GM12878 (cell line): ENCODE results near the gene SPP2. TPM values are rescaled to one million over a fixed set of nuclear protein-coding genes. Genes with fewer than 3 reads are reported as not detected.

Experiments
- ATAC-seq: fragments of 200-7000 bp; cut with Tn5 transposase; 3 replicates; pipeline ENCODE4 v1.9.1; 2020; ENCODE audit warnings: mild to moderate bottlenecking, moderate library complexity
- BruUV-seq: library from RNA; stranded (reverse); fragments of 400-500 nt; replicated peaks from 2 replicates; lab custom pipeline; 2021; lab: Mats Ljungman, UMichigan
- CTCF ChIA-PET: fragments of 300-600 bp; sonication (Branson Sonifier 250); formaldehyde crosslinking; extraction: SDS; loops from one replicate; lab custom pipeline; 2021; ENCODE audit warnings: inconsistent platforms; lab: Yijun Ruan, JAX
- POLR2A ChIA-PET: fragments of 350-600 bp; formaldehyde crosslinking; extraction: SDS; loops from one replicate; lab custom pipeline; 2021; ENCODE audit warnings: inconsistent platforms; lab: Charles Lee
- RAD21 ChIA-PET: fragments of 300-600 bp; sonication (Branson Sonifier 250); formaldehyde crosslinking; loops from one replicate; lab custom pipeline; 2023; ENCODE audit warnings: antibody characterized with exemption; ENCODE audit not compliant: unreplicated experiment; lab: Charles Lee
- SMC1A ChIA-PET: fragments of 300-600 bp; sonication (Branson Sonifier 250); formaldehyde crosslinking; loops from one replicate; lab custom pipeline; 2023; ENCODE audit not compliant: unreplicated experiment, uncharacterized antibody; lab: Charles Lee
- DNase-seq: peaks from one replicate; pipeline ENCODE4 v3.0.0-alpha.2; 2011; ENCODE audit warnings: low read depth, low spot score
- FAIRE-seq: peaks from 3 replicates; lab custom pipeline; 2011; peaks lifted over from hg19 to GRCh38; lab: Jason Lieb, UNC
- H2AFZ ChIP-seq: 2 replicates; pipeline ENCODE4 v1.6.0; 2011; ENCODE audit warnings: low read depth, low read length, control low read depth; ENCODE audit not compliant: control insufficient read depth
- H3K27ac ChIP-seq: 2 replicates; pipeline ENCODE4 v1.5.1; 2011; ENCODE audit warnings: control low read depth; ENCODE audit not compliant: control insufficient read depth, insufficient read depth
- H3K27me3 ChIP-seq, 2 experiments: replicated peaks in 1 of 2; 2 replicates each; pipeline versions ENCODE4 v1.6.0 to v1.6.1; 2011; ENCODE audit warnings: low read length in 1 of 2; ENCODE audit not compliant: control insufficient read depth in 2 of 2, insufficient read depth in 2 of 2
- H3K36me3 ChIP-seq, 2 experiments: 2 replicates each; pipeline ENCODE4 v1.5.1; 2011; ENCODE audit warnings: low read length in 1 of 2; ENCODE audit not compliant: control insufficient read depth in 2 of 2, insufficient read depth in 2 of 2
- H3K4me1 ChIP-seq: 2 replicates; pipeline ENCODE4 v1.6.1; 2011; ENCODE audit warnings: mild to moderate bottlenecking, low read length, moderate library complexity, mixed read lengths; ENCODE audit not compliant: control insufficient read depth, insufficient read depth
- H3K4me2 ChIP-seq: 2 replicates; pipeline ENCODE4 v1.6.0; 2011; ENCODE audit warnings: control low read depth; ENCODE audit not compliant: control insufficient read depth, insufficient read depth
- H3K4me3 ChIP-seq: fragments of 200-600 bp; sonication (generic); 2 replicates; pipeline ENCODE4 v1.5.1; 2016
- H3K79me2 ChIP-seq: 2 replicates; pipeline ENCODE4 v1.6.0; 2011; ENCODE audit warnings: low read length; ENCODE audit not compliant: control insufficient read depth, insufficient read depth
- H3K9ac ChIP-seq: 2 replicates; pipeline ENCODE4 v1.8.0; 2011; ENCODE audit warnings: low read length, control low read depth, mixed read lengths; ENCODE audit not compliant: control insufficient read depth, insufficient read depth
- H3K9me3 ChIP-seq: replicated peaks from 3 replicates; pipeline ENCODE4 v1.5.1; 2011; ENCODE audit warnings: mild to moderate bottlenecking, low read length; ENCODE audit not compliant: control insufficient read depth, insufficient read depth
- H4K20me1 ChIP-seq: 2 replicates; pipeline ENCODE4 v1.6.0; 2011; ENCODE audit not compliant: control insufficient read depth, insufficient read depth
- ATF2 ChIP-seq: IDR thresholded peaks from 2 replicates; pipeline ENCODE4 v1.6.1; 2012; ENCODE audit warnings: low read length, inconsistent platforms
- CREB1 ChIP-seq: IDR thresholded peaks from 2 replicates; pipeline ENCODE4 v1.6.1; 2012; ENCODE audit warnings: low read depth, mild to moderate bottlenecking, inconsistent platforms
- CTCF ChIP-seq, 3 experiments: IDR thresholded peaks in 2 of 3; conservative IDR thresholded peaks in 1 of 3; 2 replicates each; pipeline ENCODE4 v1.5.1; 2011; ENCODE audit warnings: low read depth in 3 of 3, low read length in 3 of 3, mild to moderate bottlenecking in 3 of 3, control low read depth in 2 of 3, moderate library complexity in 2 of 3, inconsistent platforms in 1 of 3, mixed read lengths in 1 of 3; ENCODE audit not compliant: control insufficient read depth in 2 of 3, insufficient read depth in 1 of 3; ENCODE audit errors: extremely low read depth in 1 of 3
- CUX1 ChIP-seq: IDR thresholded peaks from 2 replicates; pipeline ENCODE4 v1.6.1; 2012; ENCODE audit warnings: improper control_type of control experiment, low read depth, low read length; ENCODE audit not compliant: insufficient replicate concordance
- EZH2 ChIP-seq: IDR thresholded peaks from 2 replicates; pipeline ENCODE4 v1.6.1; 2012; ENCODE audit warnings: low read depth, mild to moderate bottlenecking, control low read depth, inconsistent platforms, low read length, borderline replicate concordance; ENCODE audit not compliant: control insufficient read depth
- FOXM1 ChIP-seq: IDR thresholded peaks from 2 replicates; pipeline ENCODE4 v1.6.1; 2012; ENCODE audit warnings: low read depth, mild to moderate bottlenecking, inconsistent platforms, low read length, moderate library complexity
- MEF2A ChIP-seq: IDR thresholded peaks from 2 replicates; pipeline ENCODE4 v1.6.1; 2011; ENCODE audit warnings: low read depth, mild to moderate bottlenecking, low read length, moderate library complexity; ENCODE audit not compliant: insufficient read depth
- NR2C1 ChIP-seq: fragments of 450-650 bp; IDR thresholded peaks from 2 replicates; pipeline ENCODE4 v1.6.1; 2017; ENCODE audit warnings: antibody characterized with exemption, mild to moderate bottlenecking, moderate library complexity
- NR2C2 ChIP-seq: IDR thresholded peaks from 2 replicates; pipeline ENCODE4 v1.6.1; 2011; ENCODE audit warnings: borderline replicate concordance, low read depth; ENCODE audit not compliant: control insufficient read depth, insufficient read length
- POLR2AphosphoS5 ChIP-seq: IDR thresholded peaks from 2 replicates; pipeline ENCODE4 v1.6.1; 2011; ENCODE audit warnings: mild to moderate bottlenecking, low read length, inconsistent platforms
- RB1 ChIP-seq: fragments of 450-650 bp; formaldehyde crosslinking; IDR thresholded peaks from 2 replicates; pipeline ENCODE4 v1.6.1; 2017; ENCODE audit warnings: mild to moderate bottlenecking, borderline replicate concordance
- SUZ12 ChIP-seq: fragments of 200-600 bp; sonication (generic); IDR thresholded peaks from one replicate; pipeline ENCODE4 v1.6.1; 2018; ENCODE audit warnings: antibody characterized with exemption, mild to moderate bottlenecking; ENCODE audit not compliant: unreplicated experiment
- TCF7 ChIP-seq: IDR thresholded peaks from 2 replicates; pipeline ENCODE4 v1.6.1; 2014; ENCODE audit warnings: antibody characterized with exemption, borderline replicate concordance
- YBX1 ChIP-seq: fragments of 450-650 bp; IDR thresholded peaks from 2 replicates; pipeline ENCODE4 v1.6.1; 2016; ENCODE audit warnings: antibody characterized with exemption
- ZNF384 ChIP-seq: IDR thresholded peaks from 2 replicates; pipeline ENCODE4 v1.6.1; 2012; ENCODE audit warnings: low read depth, mild to moderate bottlenecking, low read length, improper control_type of control experiment, borderline replicate concordance
- WGBS: methylation state at CpG from one replicate; pipeline ENCODE4 v1.1.6; 2016; ENCODE audit warnings: low lambda C conversion rate; ENCODE audit not compliant: insufficient replicate concordance, insufficient coverage; ENCODE audit errors: missing lambda C conversion rate; 5-methylcytosine and 5-hydroxymethylcytosine counted together
- in situ Hi-C: fragments of 300-500 bp; cut with MboI; formaldehyde crosslinking; loops from 9 replicates; pipeline ENCODE4 v1.14.3; 2018; ENCODE audit warnings: mixed read lengths
- intact Hi-C: fragments of 100-400 bp; cut with micrococcal nuclease; formaldehyde crosslinking; loops from one replicate; pipeline ENCODE4 v1.14.2; 2022; ENCODE audit not compliant: unreplicated experiment
- polyA plus RNA-seq, 11 experiments: library from polyadenylated mRNA; depleted of rRNA in 4 of 11; unstranded in 6 of 11; stranded (reverse) in 5 of 11; fragments of >200 nt; fragmentation: Nextera tagmentation in 4 of 11; fragmentation: Illumina TruSeq in 1 of 11; extraction: Ambion mirVana in 4 of 11; extraction: Trizol in 1 of 11; gene quantifications; 1 replicate in 1 of 11; 2 replicates in 10 of 11; pipeline versions ENCODE4 v1.2.1 to v1.2.3, GENCODE V29; 2011 to 2016; ENCODE audit warnings: inconsistent platforms in 2 of 11, missing spikeins in 2 of 11, low read depth in 1 of 11
- total RNA-seq, 4 experiments: library from RNA; depleted of rRNA in 3 of 4; stranded (reverse); fragments of >200 nt in 3 of 4; fragmentation: Illumina TruSeq in 1 of 4; extraction: Trizol in 1 of 4; gene quantifications; 2 replicates each; pipeline versions ENCODE4 v1.2.1 to v1.2.3, GENCODE V29; 2013 to 2021

SPP2 gene
- total and polyA plus RNA-seq, 10 of the 15 experiments (the other 5 are each of a cell fraction or from before 2014, with no cell fraction given), result not detected

GRCh38 chr2:234066587-234066986 lies 16.1 kb downstream of the SPP2 start (continued):
- no peak for TF ChIP-seq RB1
- TF ChIP-seq, all 136 proteins: peak for 0

- no peaks in the 10 kb centered on the region for H3K4me1 ChIP-seq
- in situ Hi-C loops (no loop called here), intact Hi-C loops (no loop called here)
- no peak overlapping the region for H3K4me3 ChIP-seq
- no peak overlapping the region for H3K9ac ChIP-seq
- no peak overlapping the region for H2AFZ ChIP-seq
- ATAC-seq, result no peak
- no peak overlapping the region for H3K4me2 ChIP-seq
- POLR2A ChIA-PET, result no interaction called here
- RAD21 ChIA-PET, result no interaction called here
- BruUV-seq, result no TSS peak
- CTCF ChIA-PET, result no interaction called here
- 18% methylated on average over 3 of the region's 3 CpGs for WGBS
- no peak for FAIRE-seq
- no peaks in the 10 kb centered on the region for H3K79me2 ChIP-seq
- SMC1A ChIA-PET, result interaction anchor here (1.4 kb wide), 1 partner anchor 9 kb away, joined by 3 read pairs; no protein-coding TSS in a partner anchor
- H3K27me3 ChIP-seq, result no peaks in the 10 kb centered on the region
- no peaks in the 10 kb centered on the region for H4K20me1 ChIP-seq
- H3K9me3 ChIP-seq, result no peaks in the 10 kb centered on the region; the same call in 2 of the 3 replicates
- H3K27ac ChIP-seq, result no peak overlapping the region
- DNase-seq, result no peak
- no peaks in the 10 kb centered on the region for H3K36me3 ChIP-seq
- TF ChIP-seq POLR2AphosphoS5 (no peak), MEF2A (no peak), CREB1 (no peak), ZNF384 (no peak), ATF2 (no peak), FOXM1 (no peak), NR2C2 (no peak), SUZ12 (no peak), CTCF (IDR thresholded peaks at IDR 0.05 in 2 of 3, conservative IDR thresholded peaks at IDR 0.05 in 1 of 3; ENCODE audit: control insufficient read depth in 2 of 3, extremely low read depth in 1 of 3, insufficient read depth in 1 of 3, low read depth in 3 of 3, low read length in 3 of 3) (no peak), EZH2 (no peak), NR2C1 (no peak), CUX1 (no peak), YBX1 (no peak), TCF7 (no peak)
These were observed 21.2 kb downstream of the SPP2 start for GRCh38 chr2:234071664-234072063.
